Measurements from ENCODE around the gene ABI3BP.

Gene ABI3BP

GRCh38 chr3:100880072-100880471 lies 113.1 kb downstream of the ABI3BP start:
- H3K27ac ChIP-seq (ENCODE audit: low read depth, low read length, poor library complexity, severe bottlenecking): no peak overlapping the region
- H3K79me2 ChIP-seq (ENCODE audit: insufficient read depth, low read length): no peaks in the 10 kb centered on the region
- no peak overlapping the region for H3K4me3 ChIP-seq (ENCODE audit: low read depth, low read length, poor library complexity, severe bottlenecking)
- H3K9me3 ChIP-seq (ENCODE audit: low read length): no peaks in the 10 kb centered on the region
- no peak overlapping the region for H2AFZ ChIP-seq (ENCODE audit: low read length)
- H3K36me3 ChIP-seq (ENCODE audit: insufficient read depth, low read length): no peaks in the 10 kb centered on the region
- H3F3A ChIP-seq (ENCODE audit: insufficient read depth, low read length): no peaks in the 10 kb centered on the region
- H3K9ac ChIP-seq (ENCODE audit: low read length): no peak overlapping the region
- no peak overlapping the region for H3K4me2 ChIP-seq (ENCODE audit: low read length)
- no peaks in the 10 kb centered on the region for H4K20me1 ChIP-seq (ENCODE audit: insufficient read depth, low read length)
- no peaks in the 10 kb centered on the region for H3K9me2 ChIP-seq (ENCODE audit: low read depth, low read length)
- H3K27me3 ChIP-seq (ENCODE audit: insufficient read depth, low read length): no peaks in the 10 kb centered on the region
- TF ChIP-seq EZH2 (IDR thresholded peaks at IDR 0.05; ENCODE audit: borderline replicate concordance, low read length): no peak
- TF ChIP-seq CTCF (IDR thresholded peaks at IDR 0.05; ENCODE audit: low read length): no peak
- no peaks in the 10 kb centered on the region for H3K4me1 ChIP-seq (ENCODE audit: insufficient read depth, low read length, severe bottlenecking)

GRCh38 chr3:100879195-100879810 lies 113.9 kb downstream of the ABI3BP start:
- Histone ChIP-seq H3K4me2 (ENCODE audit: low read length) (no peak overlapping the region), H3K9ac (ENCODE audit: low read length) (no peak overlapping the region), H3K27ac (ENCODE audit: low read depth, low read length, poor library complexity, severe bottlenecking) (no peak overlapping the region), H3K9me2 (ENCODE audit: low read depth, low read length) (no peaks in the 10 kb centered on the region), H4K20me1 (ENCODE audit: insufficient read depth, low read length) (no peaks in the 10 kb centered on the region), H3K9me3 (ENCODE audit: low read length) (no peaks in the 10 kb centered on the region), H3F3A (ENCODE audit: insufficient read depth, low read length) (no peaks in the 10 kb centered on the region), H3K36me3 (ENCODE audit: insufficient read depth, low read length) (no peaks in the 10 kb centered on the region), H3K4me1 (ENCODE audit: insufficient read depth, low read length, severe bottlenecking) (no peaks in the 10 kb centered on the region), H2AFZ (ENCODE audit: low read length) (no peak overlapping the region), H3K79me2 (ENCODE audit: insufficient read depth, low read length) (no peaks in the 10 kb centered on the region), H3K4me3 (ENCODE audit: low read depth, low read length, poor library complexity, severe bottlenecking) (no peak overlapping the region), H3K27me3 (ENCODE audit: insufficient read depth, low read length) (no peaks in the 10 kb centered on the region)
- TF ChIP-seq EZH2 (IDR thresholded peaks at IDR 0.05; ENCODE audit: borderline replicate concordance, low read length) (no peak), CTCF (IDR thresholded peaks at IDR 0.05; ENCODE audit: low read length) (no peak)

- no peak overlapping the region for H2AFZ ChIP-seq (ENCODE audit: low read length)
These were observed 115.9 kb downstream of the ABI3BP start for GRCh38 chr3:100877286-100877685.

More at GRCh38 chr3:100877286-100877685, 115.9 kb downstream of the ABI3BP start:
- Histone ChIP-seq H3F3A (ENCODE audit: insufficient read depth, low read length) (no peaks in the 10 kb centered on the region), H3K79me2 (ENCODE audit: insufficient read depth, low read length) (no peaks in the 10 kb centered on the region), H3K27ac (ENCODE audit: low read depth, low read length, poor library complexity, severe bottlenecking) (no peak overlapping the region), H3K36me3 (ENCODE audit: insufficient read depth, low read length) (no peaks in the 10 kb centered on the region), H3K27me3 (ENCODE audit: insufficient read depth, low read length) (no peaks in the 10 kb centered on the region), H3K9me2 (ENCODE audit: low read depth, low read length) (no peaks in the 10 kb centered on the region), H3K4me2 (ENCODE audit: low read length) (no peak overlapping the region), H4K20me1 (ENCODE audit: insufficient read depth, low read length) (no peaks in the 10 kb centered on the region), H3K9ac (ENCODE audit: low read length) (no peak overlapping the region), H3K4me1 (ENCODE audit: insufficient read depth, low read length, severe bottlenecking) (no peaks in the 10 kb centered on the region), H3K4me3 (ENCODE audit: low read depth, low read length, poor library complexity, severe bottlenecking) (no peak overlapping the region), H3K9me3 (ENCODE audit: low read length) (no peaks in the 10 kb centered on the region)
- TF ChIP-seq EZH2 (IDR thresholded peaks at IDR 0.05; ENCODE audit: borderline replicate concordance, low read length) (no peak), CTCF (IDR thresholded peaks at IDR 0.05; ENCODE audit: low read length) (no peak)

Measured in OCI-LY1 (cell line).